ENCODE data around the gene TMED4.
"Not testable (repeated sequence)": the region's sequence is repeated elsewhere in the genome, so short reads cannot be mapped to it uniquely, and the experiment has no call there.

Gene TMED4

DNA sequence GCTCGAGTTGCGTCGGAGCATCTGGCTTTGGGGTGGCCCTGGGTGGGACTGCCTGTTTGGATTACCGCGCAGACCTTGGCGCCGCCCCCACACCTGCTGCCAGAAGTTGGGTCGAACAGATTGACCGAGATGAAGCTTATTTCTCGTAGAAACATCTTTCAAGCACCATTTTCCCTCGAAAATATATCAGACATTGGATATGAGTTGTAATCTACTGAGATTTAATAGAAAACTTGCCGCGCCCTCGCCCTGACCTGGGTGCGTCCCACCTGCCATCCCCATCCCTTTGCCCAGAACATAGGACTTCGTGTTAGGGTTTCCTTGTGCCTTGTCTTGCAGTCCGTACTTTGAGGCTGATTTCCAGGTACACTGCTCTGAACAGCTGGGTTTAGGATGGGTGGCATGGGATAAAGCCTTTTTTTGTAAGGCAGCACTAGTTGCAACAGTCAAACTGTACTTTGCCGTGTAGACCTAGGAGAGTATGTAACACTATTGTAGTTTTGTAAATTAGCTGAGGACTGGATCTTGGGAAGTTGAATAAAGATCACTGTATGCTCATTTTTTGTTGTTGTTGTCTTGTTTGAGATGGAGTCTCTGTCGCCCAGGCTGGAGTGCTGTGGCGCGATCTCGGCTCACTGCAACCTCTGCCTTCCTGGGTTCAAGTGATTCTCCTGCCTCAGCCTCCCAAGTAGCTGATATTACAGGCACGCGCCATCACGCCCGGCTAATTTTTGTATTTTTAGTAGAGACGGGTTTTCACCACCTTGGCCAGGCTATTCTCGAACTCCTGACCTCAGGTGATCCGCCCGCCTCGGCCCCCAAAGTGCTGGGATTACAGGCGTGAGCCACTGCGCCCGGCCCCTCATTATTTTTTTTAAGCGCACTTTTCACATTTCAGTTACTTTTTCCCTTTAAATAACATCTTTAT is 25.4 kb upstream of the TMED4 start:
- no peak for DNase-seq (ENCODE audit: low read depth in 2 of 2)

GRCh38 chr7:44606341-44607140 is 24.5 kb upstream of the TMED4 start, which contains the start of gene OGDH:
TSS of gene OGDH (plus strand) at chr7:44606627. CDS start at chr7:44624344, 17,717 bp downstream.
- DNase-seq (ENCODE audit: low read depth in 2 of 2): peak; percentile 94 to 96

DNA sequence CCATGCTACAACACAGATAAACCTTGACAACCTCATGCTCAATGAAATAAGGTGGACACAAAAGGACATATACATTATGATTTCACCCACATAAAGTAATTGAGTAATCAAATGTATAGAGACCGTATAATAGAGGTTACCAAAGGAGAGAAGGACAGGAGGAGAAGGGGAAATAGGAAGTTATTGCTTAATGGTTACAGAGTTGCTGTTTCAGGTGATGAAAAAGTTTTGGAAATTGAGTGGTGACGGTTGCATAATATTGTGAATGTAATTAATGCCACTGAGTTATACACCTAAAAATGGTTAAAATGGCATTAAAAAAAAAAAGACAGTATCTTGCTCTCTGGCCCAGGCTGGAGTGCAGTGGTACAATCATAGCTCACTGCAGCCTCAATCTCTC is 22.9 kb upstream of the TMED4 start:
- no peak for DNase-seq (ENCODE audit: low read depth in 2 of 2)

- no peak for DNase-seq (ENCODE audit: low read depth in 2 of 2)
These were observed 21.2 kb upstream of the TMED4 start for GRCh38 chr7:44603193-44603592.

DNA sequence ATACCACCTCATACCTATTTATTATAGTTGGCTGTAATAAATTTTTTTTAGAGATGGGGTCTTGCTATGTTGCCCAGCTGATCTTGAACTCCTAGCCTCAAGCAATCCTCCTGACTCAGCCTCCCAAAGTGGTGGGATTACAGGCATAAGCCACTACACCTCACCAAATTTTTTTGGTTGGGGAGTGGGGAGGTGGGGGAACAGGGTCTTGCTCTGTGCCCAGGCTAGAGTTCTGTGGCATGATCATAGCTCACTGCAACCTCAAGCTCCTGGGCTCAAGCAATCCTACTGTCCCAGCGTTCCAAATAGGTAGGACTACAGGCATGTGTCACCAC is 20.5 kb upstream of the TMED4 start:
- no peak for DNase-seq (ENCODE audit: low read depth in 2 of 2)

GRCh38 chr7:44599222-44599621 is 17.2 kb upstream of the TMED4 start:
- DNase-seq (ENCODE audit: low read depth in 2 of 2): no peak

- DNase-seq (ENCODE audit: low read depth in 2 of 2): not testable (repeated sequence)
These were observed 15.2 kb upstream of the TMED4 start for GRCh38 chr7:44597181-44597580.

DNA sequence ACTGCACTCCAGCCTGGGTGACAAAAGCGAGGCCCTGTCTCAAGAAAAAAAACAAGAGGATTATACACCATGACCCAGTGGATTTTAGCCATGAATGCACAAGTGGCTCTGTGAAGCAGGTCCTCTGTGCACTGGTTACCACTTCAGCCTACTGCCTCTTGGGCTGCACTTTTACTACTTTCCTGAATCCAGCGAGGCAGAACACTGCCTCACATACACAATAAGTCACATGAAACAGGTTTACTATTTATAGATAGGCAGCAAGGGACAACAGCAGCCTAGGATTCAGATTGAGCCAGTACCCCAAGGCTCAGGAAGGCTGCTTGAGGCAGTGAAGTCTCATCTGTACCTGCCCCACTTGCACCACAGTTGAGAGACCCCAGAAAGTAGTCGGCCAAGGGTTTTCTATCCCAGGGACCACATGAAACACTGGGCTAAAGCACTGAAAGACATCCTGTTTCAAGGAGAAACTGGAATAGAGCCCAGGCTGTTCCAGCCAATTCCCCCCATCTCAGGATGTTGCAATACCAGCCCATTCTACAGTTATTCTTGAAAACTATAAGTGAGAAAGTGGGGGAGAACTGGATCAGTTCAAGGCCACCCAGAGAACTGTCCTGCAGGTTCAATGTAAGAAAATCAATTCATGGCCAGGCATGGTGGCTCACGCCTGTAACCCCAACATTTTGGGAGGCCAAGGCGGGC is 14.1 kb upstream of the TMED4 start:
- DNase-seq (ENCODE audit: low read depth in 2 of 2): peak in 1 of 2 experiments; percentile 13

- no peak for DNase-seq (ENCODE audit: low read depth in 2 of 2)
These were observed 8.9 kb upstream of the TMED4 start for GRCh38 chr7:44590910-44591309.

DNA sequence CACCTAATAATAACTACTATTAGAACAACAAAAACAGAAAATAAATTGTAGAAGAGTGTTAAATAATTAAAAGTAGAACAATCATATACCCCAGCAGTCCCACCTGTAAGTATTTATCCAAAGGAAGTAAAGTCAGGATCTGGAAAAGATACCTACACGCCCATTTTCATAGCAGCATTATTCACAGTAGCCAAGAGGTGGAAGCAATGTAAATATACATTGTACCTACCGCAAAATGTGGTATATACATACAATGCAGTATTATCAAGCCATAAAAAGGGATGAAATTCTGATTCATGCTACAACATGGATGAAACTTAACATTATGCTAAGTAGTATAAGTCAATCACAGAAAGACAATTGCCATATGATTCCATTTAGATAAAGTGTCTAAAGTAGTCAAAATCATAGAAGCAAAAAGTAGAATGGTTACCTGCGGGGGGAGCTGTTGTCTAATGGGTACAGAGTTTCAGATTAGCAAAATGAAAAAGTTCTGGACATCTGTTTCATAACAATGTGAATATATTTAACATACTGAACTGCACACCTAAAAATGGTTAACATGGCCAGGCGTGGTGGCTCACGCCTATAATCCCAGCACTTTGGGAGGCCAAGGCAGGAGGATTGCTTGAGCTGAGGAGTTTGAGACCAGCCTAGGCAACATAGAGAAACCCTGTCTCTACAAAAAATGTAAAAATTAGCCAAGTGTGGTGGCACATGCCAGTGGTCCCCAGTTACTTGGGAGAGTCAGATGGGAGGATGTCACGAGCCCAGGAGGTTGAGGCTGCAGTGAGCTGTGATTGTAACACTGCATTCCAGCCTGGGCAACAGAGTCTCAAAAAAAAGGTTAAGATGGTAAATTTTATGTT is 6.0 kb upstream of the TMED4 start:
- peak; percentile 32 to 35 for DNase-seq (ENCODE audit: low read depth in 2 of 2)

DNA sequence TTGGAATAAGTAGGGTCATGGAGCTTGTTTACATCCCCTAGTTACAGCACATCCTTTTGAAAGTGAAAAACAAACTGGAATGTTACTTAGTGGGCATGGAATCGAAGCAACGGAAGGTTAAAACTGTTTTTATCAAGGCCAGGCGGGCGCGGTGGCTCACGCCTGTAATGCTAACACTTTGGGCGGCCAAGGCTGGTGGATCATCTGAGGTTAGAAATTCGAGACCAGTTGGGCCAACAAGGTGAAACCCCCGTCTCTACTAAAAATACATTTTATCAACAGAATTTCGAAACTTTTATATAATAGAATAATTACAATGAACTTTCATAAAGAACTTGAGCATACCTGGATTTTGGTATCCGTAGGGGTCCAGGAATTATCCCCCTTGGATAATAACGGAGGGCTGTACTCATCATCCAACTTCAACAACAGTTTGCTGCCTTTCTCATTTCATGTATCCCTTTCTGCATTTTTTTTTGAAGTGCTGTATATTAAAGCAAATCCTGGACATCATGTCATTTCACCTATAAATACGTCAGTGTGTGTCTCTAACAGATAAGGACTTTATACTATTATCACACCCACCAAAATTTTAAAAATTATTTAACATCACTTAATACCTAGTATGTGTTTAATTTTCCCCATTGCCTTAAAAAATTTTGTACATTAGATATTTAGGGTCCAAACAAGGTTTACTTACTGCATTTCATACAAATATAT is 1.3 kb upstream of the TMED4 start:
- DNase-seq (ENCODE audit: low read depth in 2 of 2): no peak

DNA sequence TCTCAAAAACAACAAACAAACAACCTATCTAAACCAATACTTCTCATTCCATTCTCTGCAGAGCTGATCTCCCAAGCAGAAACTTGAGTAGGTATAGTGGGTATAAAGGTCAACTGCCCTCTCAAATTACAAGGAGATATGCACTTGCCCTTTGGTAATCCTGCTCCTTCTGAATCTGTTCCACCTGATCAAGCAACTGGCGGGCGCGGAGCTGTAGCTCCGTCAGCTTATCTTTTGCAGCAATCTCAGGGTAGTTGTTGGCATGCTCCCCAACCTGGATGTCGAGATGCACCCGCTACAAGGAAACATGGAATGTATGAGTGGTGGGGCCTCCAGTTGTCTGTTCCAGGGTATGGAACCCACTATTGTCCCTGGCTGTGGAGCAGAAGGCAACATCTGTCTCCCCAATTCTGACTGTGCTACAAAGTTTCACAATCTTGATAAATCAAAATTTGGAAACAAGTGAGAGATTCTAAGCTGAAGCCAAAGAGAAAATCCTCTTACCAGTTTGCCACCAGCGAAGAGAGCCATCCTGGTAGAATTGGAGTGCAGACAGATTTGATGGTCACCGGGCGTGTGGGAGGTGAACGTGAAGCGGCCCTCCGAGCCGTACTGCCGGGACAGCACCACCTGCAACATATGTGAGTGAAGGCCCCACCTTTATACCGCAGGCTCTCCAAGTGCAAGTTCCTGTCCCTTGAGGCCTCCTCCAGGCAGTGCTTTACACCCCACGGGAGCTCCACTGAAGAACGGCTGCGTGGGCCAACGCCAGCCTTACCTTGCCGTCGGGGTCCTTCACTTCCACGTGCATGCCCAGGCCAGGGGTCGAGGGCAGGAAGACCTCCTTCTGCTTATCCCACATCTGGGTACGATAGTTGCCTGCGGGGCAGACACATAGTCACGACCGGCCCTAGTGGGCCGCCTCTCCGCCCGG is 819 bp downstream of the TMED4 start:
- no peak for DNase-seq (ENCODE audit: low read depth in 2 of 2)

DNA sequence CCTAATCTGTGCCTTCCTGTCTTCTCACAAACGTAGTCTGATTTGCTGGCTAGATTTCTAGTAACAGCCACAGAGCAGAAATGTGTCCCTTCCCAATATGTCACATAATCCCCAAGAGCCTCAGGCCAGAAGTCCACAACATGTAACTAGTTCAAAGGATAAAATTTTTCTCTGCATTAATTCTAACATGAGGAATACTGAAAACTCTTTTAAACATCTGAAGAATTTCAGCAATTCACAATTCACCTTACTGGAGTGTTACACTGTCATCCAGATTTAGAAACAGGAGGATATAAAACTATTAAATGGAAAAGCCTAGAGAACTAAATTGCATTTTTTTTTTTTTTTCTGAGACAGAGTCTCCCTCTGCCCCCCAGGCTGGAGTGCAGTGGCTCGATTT is 5.8 kb downstream of the TMED4 start:
- no peak for DNase-seq (ENCODE audit: low read depth in 2 of 2)

DNA sequence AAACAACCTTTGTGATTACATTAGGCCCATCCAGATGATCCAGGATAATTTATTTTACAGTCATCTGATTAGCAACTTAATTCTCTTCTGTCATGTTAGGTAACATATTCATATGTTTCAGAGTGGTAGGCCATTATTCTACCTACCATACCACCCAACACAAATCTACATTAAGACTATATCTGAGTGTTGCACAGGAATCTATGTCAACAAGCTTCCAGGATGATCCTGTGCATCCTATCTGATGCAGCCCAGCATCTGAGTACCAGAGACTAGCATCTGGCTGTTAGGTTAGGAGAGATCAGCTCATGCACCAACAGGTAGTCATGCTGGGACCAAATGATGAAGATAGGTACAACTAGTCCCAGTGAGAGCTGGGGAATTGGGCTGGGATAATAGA is 7.0 kb downstream of the TMED4 start:
- DNase-seq (ENCODE audit: low read depth in 2 of 2): no peak

DNA sequence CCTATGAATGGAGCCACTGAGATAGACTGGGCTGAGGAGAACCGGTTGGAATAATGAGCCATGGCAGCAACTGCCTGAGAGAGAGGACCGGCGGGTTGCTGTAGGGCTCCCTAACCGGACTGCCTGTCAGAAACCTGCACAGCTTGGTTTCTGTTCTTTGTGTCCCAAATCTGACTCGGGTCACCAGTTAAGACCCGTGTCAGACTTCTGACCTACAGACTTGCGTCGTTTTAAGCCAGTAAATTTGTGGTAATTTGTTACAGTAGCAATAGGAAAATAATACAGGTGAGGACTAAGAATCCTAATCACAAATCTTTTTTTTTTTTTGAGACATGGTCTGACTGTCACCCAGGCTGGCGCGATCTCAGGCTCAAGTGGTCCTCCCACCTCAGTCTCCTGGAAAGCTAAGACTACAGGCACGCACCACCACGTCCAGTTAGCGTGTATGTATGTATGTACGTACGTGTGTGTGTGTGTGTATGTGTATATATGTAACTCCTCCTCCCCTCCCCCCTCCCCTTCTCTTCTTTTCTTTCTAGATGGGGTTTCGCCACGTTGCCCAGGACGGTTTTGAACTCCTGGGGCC is 7.7 kb downstream of the TMED4 start:
- no peak for DNase-seq (ENCODE audit: low read depth in 2 of 2)

DNA sequence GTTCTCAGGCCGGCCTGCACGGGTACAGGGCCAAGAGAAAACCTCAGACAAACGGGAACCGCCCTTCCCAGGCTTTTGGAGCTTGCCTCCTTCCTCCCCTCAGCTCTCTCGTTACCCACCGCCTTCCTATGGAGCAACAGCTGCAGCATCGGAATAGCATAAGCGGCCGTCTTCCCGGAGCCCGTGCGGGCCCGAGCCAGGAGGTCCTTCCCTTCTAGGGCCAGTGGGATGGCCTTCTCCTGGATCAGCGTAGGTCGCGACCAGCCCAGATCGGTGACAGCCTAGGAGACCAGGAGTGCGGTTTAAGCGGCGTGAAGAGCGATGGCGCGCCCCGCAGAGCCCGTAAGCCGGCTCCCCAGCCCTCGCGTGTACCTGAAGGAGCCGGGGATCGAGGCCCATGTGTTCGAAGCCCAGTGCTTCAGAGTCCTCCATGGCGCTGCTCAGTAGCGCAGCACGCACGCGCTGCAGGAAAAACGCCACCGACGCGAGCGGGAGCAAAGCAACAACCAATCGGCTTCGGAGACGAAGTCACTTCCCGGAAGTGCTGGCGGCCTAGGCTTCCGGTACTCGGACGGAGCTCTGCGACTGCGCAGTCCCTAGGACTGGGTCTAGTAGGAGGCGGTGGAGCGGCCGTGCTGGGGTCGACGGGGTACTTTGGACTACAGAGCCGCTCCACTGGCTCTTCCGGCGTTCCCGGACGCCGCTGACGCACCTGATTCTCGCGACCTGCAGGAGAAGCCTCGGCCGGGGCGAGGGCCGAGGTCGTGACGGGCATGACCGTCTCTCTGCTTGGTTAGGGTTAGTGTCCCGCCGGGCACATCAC is 8.4 kb downstream of the TMED4 start, which contains the start of gene DDX56:
DDX56 (minus strand) TSS at position 445 of the 823 bp plus-strand sequence; CDS start at position 432, 13 bp downstream.
- peak; percentile 78 for DNase-seq (ENCODE audit: low read depth in 2 of 2)

GRCh38 chr7:44572771-44573170 is 9.3 kb downstream of the TMED4 start:
- no peak for DNase-seq (ENCODE audit: low read depth in 2 of 2)

DNA sequence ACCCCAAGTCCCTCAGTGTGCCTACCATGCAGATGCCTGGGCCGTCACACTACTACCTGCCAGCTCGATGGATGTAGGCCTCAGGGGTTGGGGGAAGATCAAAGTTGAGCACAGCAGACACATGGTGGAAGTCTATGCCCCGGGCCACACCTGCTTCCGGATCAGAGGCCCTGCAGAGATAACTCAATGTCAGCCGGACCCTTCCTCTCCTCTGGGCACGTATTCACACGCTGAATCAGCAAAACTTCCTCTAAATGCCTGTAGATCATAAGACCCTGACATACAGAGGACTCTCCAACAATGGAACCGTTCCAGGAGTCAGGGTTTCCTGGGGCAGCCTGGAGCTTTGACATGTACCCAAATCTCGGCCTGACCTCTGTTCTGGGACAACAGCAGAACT is 12.1 kb downstream of the TMED4 start:
- DNase-seq (ENCODE audit: low read depth in 2 of 2): no peak
